Left forelimb (tissue), 1 donor: ENCODE results near the gene EFCAB5.
"Not testable (repeated sequence)": the region's sequence is repeated elsewhere in the genome, so short reads cannot be mapped to it uniquely, and the experiment has no call there.

Experiments used
- DNase-seq: peaks from one replicate; pipeline ENCODE4 v3.0.0-alpha.2; 2018; ENCODE audit warnings: low spot score

Gene EFCAB5

DNA sequence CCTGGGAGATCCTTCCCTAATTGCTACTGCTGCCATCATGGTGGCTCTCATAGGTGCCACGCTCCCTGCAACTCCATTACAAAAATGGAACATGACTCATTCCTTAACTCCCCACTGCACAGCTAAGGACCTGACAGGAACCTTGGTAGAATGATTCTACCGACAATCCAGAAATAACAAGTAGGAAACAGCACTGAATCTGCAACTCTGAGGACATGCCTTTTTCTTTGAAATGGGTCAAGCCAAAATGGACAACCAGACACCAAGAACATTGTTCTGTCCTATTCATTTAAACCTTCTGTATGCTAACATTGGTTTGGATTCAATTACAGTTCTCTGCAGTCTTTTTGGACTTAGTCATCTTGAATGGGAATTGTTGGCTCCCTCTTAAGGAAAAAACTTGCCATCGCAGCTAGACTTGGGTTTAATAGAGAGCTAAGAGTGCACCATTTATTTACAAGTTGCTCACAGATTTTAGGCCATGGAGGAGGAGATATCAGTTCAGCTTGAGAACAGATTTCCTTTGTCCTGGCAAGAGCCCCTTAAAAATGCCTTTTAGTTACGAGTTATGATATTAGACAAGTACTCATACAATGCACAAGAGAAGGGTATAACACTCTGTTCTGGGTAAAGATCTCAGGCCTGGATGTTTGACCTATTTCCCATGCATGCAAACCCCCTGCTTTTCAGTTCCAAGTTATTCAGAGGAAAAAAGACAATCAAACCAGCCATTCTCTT lies 154.2 kb downstream of the EFCAB5 start:
- no peak for DNase-seq

DNA sequence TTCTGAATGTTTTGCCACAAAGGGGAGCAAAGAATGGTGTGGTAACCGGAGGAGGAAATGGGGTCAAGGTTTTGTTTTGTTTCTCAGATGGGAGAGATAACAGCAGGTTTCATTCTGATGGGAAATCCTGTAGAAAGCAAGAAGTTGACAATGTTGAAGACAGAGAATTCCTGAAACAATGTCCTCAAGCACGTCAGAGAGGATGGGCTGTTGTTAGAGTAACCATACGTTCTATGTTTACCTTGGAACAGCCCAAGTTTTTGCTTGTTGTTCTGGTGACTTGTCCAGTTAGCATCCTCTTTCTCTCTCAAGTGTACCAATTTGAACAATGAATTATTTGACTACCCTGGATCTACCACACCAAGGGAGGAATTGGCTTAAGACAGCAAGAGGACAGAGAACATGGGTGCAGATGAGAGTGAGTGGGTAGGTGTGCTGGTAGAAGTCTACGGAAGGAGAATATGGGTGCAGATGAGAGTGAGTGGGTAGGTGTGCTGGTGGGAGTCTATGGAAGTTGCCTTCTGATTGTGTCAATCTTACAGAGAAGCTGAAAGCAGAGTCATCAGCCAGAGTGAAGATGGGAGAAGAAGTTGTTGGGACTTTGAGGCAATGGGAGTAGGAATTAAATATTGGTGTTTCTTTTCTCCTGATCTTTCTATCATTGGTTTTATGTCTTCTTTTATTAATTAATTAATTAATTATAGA lies 160.4 kb downstream of the EFCAB5 start:
- no peak for DNase-seq

GRCh38 chr17:30103921-30104320 lies 162.5 kb downstream of the EFCAB5 start:
- no peak for DNase-seq

DNA sequence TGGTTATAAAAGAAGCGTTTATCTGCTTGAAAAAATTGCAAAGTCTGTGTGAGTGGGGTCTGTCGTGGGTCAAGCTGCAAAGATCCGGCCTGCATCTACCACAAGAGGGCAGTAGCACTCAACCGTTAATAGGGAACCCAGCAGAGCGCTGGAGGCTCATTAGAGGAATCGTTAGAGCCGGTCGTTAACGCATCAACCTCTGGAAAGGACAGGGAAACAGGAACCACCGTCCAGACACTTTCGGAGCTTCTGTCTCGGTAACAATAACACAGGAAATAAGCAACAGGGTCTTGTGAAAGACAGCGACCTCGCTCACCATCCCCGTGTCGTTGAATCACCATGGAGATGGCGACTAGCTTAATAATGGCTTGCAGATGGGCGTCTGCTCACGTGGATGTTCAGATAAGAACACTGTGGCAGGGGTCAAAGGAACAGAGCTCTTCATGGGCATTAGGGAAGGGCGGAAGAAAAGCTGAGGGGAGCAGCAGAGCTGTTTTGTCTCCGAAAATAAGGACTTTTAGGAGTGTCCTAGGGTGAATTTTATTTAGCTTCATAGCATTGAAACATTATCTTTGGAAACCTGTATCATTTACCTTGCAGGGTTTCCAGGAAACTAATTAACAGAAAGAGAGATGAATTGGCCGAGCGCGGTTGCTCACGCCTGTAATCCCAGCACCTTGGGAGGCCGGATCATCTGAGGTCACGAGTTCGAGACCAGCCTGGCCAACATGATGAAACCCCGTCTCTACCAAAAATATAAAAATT lies 163.3 kb downstream of the EFCAB5 start:
- peak; percentile 77 for DNase-seq

DNA sequence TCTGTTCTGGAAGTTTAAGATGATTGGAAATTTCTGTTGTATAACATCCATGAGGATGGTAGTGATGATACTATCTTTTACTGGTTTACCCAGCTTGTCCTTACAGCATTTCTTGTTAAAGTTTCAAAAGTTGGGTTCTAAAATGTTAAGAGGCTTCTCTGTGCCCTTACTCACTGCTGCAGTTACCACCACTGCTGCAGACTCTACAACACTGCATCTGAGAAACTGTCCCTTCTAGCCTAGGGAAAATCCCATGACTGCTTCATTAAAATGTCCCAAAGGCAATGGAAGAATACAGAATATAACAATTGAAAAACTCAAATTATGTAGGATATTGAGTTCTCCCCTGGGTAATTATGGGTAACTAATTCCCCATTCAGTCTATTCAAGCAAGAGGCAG lies 171.4 kb downstream of the EFCAB5 start:
- no peak for DNase-seq

GRCh38 chr17:30113213-30113612 lies 171.8 kb downstream of the EFCAB5 start:
- DNase-seq, result no peak

DNA sequence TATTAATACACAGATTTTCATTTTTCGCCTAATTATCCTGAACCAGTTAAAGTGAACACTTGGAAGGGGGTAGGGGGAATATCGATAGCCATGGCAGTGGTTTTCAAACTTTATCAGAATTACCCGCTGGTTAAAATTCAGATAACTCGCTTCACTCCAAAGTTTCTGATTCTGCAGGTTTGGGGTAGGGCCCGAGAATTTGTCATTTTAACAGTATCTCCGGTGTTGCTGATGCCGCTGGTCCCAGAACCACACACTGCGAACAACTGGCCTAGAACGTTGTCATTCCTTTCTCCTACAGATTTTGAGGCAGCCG lies 174.9 kb downstream of the EFCAB5 start:
- no peak for DNase-seq

DNA sequence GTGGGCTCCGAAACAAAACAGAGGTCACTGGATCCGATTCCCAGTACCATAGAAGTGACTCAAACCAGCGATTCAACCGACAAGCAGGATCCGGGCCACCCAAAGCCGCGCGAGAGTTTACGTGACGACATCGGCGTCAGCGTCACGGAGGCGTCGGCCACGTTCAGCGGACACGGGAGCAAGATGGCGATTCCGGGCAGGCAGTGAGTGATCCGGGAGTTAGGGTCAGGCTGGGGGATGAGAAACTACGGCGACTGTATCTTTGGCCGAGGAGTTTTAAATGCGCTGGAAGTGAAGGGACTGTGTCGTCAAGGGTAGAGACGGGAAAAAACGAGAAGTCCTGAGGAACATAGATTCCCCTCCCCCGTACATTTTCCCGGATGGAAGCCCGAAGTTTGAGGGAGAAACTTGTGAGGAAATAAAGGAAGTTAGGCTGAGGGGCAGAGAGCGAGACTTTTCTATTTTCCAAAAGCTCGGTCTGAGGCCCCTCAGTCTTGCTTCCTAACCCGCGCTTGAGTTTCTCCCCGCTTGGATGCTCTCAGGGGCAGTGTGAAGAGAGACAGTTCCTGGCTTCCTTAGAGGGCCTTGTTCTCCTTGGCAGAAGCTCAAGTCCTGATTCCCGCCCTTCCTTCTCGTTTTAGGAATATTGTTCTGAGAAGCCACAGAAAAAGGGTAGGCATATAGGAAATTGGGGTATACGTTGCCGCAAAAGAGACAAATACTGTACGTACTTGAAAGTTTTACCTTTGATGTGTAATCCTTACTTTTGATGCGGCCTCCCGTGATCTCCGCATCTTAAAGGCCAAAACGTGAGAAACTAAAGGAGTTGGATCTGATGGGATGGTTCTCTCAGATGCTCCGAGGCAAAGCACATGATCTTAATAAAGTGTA lies 175.5 kb downstream of the EFCAB5 start, which contains the start of gene NSRP1:
Gene NSRP1 (plus strand): TSS at position 156 of the 891 bp plus-strand sequence. CDS start 28 bp downstream, at position 184.
- peak; percentile 96 for DNase-seq

- no peak for DNase-seq
Measured at GRCh38 chr17:30117675-30118081, 176.2 kb downstream of the EFCAB5 start.

DNA sequence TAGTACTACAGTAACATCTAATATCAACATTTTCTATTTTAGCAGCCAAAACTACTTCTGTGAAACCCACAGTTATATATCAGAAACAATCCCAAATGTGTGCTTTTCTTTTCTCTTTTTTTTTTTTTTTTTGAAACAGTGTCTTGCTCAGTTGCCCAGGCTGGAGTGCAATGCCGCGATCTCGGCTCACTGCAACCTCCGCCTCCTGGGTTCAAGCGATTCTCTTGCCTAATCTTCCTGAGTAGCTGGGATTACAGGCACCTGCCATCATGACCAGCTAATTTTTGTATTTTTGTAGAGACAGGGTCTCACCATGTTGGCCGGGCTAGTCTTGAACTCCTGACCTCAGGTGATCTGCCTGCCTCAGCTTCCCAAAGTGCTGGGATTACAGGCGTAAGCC lies 177.2 kb downstream of the EFCAB5 start:
- not testable (repeated sequence) for DNase-seq

DNA sequence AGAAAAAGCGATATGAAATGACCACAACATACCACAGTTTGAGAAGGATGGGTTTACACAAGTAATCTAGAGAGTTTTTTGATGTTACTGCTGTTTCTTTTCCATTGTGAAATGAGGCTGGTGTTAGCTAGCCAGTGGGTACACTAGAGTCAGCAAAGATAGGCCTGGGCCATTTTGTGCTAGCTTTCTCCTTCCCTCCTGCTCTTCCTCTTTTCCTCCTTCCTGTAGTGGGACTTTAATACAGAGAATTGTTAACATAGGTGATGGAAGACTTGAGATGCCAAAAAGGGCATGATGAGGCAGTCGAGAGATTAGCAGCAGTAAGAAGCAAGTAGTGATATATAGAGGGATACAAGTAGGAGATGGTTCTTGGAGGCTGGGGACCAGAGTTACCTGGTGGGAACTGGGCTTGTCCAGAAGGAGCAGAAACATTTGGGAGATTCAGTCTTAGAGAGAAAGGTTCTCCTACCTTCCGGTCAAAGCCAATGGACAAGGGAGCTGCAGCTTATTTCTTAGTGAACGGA lies 182.9 kb downstream of the EFCAB5 start:
- no peak for DNase-seq

GRCh38 chr17:30130121-30130520 lies 188.7 kb downstream of the EFCAB5 start:
- no peak for DNase-seq

DNA sequence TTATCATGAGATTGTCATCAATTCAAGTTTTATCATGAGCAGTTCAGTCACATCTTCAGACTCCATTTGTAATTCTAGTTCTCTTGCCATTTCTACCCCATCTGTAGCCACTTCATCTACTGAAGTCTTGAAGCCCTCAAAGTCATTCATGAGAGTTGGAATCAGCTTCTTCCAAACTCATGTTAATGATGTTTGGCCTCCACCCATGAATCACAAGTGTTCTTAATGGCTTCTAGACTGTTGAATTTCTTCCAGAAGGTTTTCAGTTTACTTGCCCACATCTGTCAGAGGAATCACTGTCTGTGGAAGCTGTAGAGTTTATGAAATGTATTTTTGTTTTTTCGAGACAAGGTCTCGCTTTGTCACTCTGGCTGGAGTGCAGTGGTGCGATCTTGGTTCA lies 191.2 kb downstream of the EFCAB5 start:
- DNase-seq, result no peak

DNA sequence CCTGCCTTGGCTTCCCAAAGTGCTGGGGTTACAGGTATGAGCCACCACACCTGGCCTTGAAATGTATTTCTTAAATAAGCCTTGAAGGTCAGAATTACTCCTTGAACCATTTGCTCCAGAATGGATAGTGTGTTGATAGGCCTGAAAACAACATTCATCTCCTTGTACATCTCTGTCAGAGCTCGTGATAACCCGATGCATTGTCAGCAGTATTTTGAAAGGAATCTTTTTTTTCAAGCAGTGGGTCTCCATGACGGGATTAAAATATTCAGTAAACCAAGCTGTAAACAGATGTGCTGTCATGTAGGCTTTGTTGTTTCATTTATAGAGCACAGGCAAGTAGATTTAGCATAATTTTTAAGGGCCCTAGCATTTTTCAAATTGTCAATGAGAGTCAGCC lies 191.8 kb downstream of the EFCAB5 start:
- no peak for DNase-seq

- no peak for DNase-seq
Measured at GRCh38 chr17:30134551-30134950, 193.1 kb downstream of the EFCAB5 start.

GRCh38 chr17:30137158-30137557 lies 195.7 kb downstream of the EFCAB5 start:
- no peak for DNase-seq

DNA sequence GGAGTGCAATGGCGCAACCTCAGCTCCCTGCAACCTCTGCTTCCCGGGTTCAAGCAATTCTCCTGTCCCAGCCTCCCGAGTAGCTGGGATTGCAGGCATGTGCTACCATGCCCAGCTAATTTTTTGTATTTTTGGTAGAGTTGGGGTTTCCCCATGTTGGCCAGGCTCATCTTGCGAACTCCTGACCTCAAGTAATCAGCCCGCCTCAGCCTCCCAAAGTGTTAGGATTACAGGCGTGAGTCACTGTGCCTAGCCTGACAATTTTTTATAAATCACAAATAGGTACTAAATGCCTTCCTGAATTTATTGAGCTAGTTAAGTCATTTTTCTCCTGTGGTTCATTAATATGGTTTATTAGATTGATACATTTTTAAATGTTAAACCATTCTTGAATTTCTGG lies 206.4 kb downstream of the EFCAB5 start:
- DNase-seq, result not testable (repeated sequence)

DNA sequence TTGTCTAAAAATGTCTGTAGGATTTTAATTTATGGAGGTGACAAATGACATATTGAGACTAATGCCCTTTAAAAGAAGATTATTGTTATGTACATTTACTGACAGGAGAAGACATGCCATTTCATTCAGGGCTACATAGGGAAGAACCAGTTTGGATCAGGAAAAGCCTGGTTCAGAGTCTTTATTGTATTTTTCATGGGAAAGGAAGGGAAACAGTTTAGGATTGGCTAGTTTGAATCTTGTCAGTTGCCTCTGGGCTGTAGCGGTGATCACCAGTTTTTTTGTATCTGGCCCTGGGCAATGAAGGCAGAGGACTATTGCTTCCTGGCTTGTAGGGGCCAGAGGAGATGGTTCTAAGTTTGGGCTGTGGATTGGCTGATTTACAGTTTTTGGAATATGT lies 206.9 kb downstream of the EFCAB5 start:
- DNase-seq, result no peak

GRCh38 chr17:30151471-30151870 lies 210.0 kb downstream of the EFCAB5 start:
- no peak for DNase-seq

DNA sequence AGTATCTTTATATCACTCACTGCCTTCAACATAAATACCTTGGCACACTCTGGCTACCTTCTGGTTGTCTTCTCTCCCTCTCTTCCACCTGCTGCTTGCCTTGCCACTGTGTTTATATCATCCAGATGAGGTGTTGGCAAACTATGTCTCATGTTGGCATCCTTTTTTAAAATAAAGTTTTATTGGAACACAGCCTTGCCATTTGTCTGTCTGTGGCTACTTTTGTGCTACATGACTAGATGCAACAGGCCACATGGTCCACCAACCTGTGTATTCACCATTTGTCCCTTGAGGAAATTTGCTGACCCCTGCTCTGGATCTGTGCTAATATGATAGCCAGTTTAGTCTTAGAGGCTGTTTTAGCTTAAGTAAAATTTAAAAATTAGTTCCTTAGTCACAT lies 212.0 kb downstream of the EFCAB5 start:
- DNase-seq, result no peak

GRCh38 chr17:30155389-30155788 lies 214.0 kb downstream of the EFCAB5 start:
- DNase-seq, result no peak
